ENCODE data around the gene CTAG2. TPM values are rescaled to one million over a fixed set of nuclear protein-coding genes. Genes with fewer than 3 reads are reported as not detected.
"Not testable (repeated sequence)": the region's sequence is repeated elsewhere in the genome, so short reads cannot be mapped to it uniquely, and the experiment has no call there.

The CTAG2 gene
- total RNA-seq, 2 donors from 2014 or later, result not detected

DNA sequence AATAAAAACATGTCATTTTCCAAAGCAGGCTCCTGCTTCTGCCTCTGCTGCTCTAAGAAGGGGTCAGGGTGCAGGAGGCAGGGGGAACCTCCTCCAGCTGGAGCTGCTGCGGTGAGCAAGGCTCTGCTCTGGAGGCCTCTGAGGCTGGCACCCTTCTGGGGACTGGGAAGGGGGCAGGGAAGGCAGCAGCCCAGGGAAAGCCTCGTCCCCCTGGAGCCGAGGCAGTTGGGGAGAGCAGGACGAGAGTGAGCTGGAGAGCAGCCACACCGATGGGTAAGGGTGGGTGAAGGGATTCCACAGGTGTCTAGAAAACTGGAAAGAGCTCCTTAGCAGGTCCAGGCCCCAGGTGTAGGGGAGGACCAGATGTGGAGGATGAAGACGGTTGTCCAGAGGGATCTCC is 2.0 kb upstream of the CTAG2 start:
- Mint-ChIP-seq H3K27me3 (no peaks in the 10 kb centered on the region), H3K9me3 (no peaks in the 10 kb centered on the region), H3K27ac (no peak overlapping the region), H3K4me3 (no peak overlapping the region), H3K4me1 (no peaks in the 10 kb centered on the region), H3K36me3 (ENCODE audit: low read depth) (no peaks in the 10 kb centered on the region)
- ATAC-seq (replicated peaks), result no peak

- Mint-ChIP-seq H3K27me3 (no peaks in the 10 kb centered on the region), H3K27ac (no peak overlapping the region), H3K9me3 (no peaks in the 10 kb centered on the region), H3K36me3 (ENCODE audit: low read depth) (no peaks in the 10 kb centered on the region), H3K4me1 (no peaks in the 10 kb centered on the region), H3K4me3 (no peak overlapping the region)
- no peak for ATAC-seq (replicated peaks)
Measured at GRCh38 chrX:154654925-154655324, 1.5 kb upstream of the CTAG2 start.

GRCh38 chrX:154654372-154654771 is 993 bp upstream of the CTAG2 start:
- no peak for ATAC-seq (replicated peaks)
- no peaks in the 10 kb centered on the region for H3K9me3 Mint-ChIP-seq
- no peaks in the 10 kb centered on the region for H3K27me3 Mint-ChIP-seq
- H3K27ac Mint-ChIP-seq, result no peak overlapping the region
- no peak overlapping the region for H3K4me3 Mint-ChIP-seq
- H3K4me1 Mint-ChIP-seq, result no peaks in the 10 kb centered on the region
- no peaks in the 10 kb centered on the region for H3K36me3 Mint-ChIP-seq (ENCODE audit: low read depth)

DNA sequence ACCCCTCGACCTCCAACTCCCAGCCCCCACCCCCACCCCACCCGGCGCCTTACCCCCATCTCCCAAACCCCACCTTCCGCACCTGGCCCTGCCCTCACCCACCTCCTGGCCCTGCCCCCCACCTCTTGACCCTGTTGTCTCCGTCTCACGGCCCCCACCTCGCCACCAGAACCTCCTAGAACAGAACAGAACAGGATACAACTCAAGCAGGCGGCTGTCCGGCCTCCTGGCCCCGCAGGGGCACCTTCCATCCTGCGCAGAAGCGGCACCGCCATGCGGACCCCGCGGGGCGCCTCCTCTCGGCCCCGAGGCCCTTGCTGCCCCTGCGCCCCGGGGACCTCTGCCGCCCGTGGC is 354 bp downstream of the CTAG2 start:
- no peak overlapping the region for H3K27ac Mint-ChIP-seq

GRCh38 chrX:154652311-154653047 is 900 bp downstream of the CTAG2 start:
- ATAC-seq (replicated peaks), result no peak
- H3K4me1 Mint-ChIP-seq, result no peaks in the 10 kb centered on the region
- no peaks in the 10 kb centered on the region for H3K9me3 Mint-ChIP-seq
- H3K27ac Mint-ChIP-seq, result no peak overlapping the region
- no peaks in the 10 kb centered on the region for H3K36me3 Mint-ChIP-seq (ENCODE audit: low read depth)
- no peak overlapping the region for H3K4me3 Mint-ChIP-seq
- no peaks in the 10 kb centered on the region for H3K27me3 Mint-ChIP-seq

More for the DNA sequence above, 354 bp downstream of the CTAG2 start:
- no peak overlapping the region for H3K4me3 Mint-ChIP-seq
- H3K27me3 Mint-ChIP-seq, result no peaks in the 10 kb centered on the region
- no peaks in the 10 kb centered on the region for H3K4me1 Mint-ChIP-seq
- no peaks in the 10 kb centered on the region for H3K36me3 Mint-ChIP-seq (ENCODE audit: low read depth)
- H3K9me3 Mint-ChIP-seq, result no peaks in the 10 kb centered on the region
- ATAC-seq (replicated peaks), result no peak

DNA sequence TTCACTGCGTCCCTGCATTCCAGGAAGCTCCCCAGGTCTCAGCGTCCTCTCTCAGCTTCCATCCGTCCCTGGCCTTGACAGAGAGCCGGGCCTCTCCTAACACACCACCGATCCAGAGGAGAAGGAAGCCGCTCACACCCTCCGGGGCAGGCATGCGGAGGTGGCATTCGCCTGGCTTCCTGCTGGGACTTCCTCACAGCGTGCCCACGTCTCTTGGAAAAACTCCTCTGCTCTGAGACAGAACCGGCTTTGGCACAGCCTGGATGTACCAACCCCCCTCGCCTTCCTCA is 3.2 kb downstream of the CTAG2 start:
- no peak overlapping the region for H3K4me3 Mint-ChIP-seq
- no peak overlapping the region for H3K27ac Mint-ChIP-seq
- H3K36me3 Mint-ChIP-seq (ENCODE audit: low read depth), result no peaks in the 10 kb centered on the region
- ATAC-seq (replicated peaks), result no peak
- H3K27me3 Mint-ChIP-seq, result no peaks in the 10 kb centered on the region
- no peaks in the 10 kb centered on the region for H3K9me3 Mint-ChIP-seq
- H3K4me1 Mint-ChIP-seq, result no peaks in the 10 kb centered on the region

DNA sequence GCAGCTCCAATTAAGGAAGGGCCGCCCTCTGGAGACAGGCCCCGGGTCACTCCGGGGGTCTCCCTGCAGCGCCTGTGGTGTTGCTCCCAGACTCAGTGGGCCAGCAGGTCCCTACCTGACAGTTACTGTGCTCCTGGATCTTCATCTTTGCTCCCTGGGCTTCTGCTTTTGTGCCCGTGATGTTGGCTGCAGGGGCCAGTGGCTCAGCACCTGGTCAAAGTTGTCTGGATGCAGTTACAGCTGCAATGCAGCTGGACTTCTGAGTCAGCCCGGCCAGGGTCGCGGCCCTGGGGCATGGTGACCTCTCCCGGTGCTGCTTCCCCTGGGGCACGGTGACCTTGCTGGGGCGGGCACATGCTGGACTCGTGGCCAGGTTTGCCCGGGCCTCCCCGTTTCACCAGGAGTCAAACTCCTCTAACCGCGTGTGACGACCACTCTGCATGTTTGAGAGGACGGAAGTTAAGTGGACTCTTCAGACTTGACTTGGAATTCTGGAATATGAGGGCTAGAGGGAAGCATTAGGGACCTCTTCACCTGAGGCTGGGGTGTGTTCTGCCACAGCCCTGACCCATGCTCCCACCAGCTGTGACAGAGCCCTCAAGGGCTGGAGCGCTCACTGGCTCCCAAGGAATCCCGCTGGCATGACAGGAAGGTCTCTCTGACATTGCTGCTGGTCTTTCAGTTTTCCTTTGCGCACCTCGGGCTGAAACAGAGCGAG is 3.7 kb downstream of the CTAG2 start:
- H3K9me3 Mint-ChIP-seq, result no peaks in the 10 kb centered on the region
- no peak overlapping the region for H3K27ac Mint-ChIP-seq
- no peak overlapping the region for H3K4me3 Mint-ChIP-seq
- no peaks in the 10 kb centered on the region for H3K27me3 Mint-ChIP-seq
- H3K36me3 Mint-ChIP-seq (ENCODE audit: low read depth), result no peaks in the 10 kb centered on the region
- ATAC-seq (replicated peaks), result no peak
- H3K4me1 Mint-ChIP-seq, result no peaks in the 10 kb centered on the region

DNA sequence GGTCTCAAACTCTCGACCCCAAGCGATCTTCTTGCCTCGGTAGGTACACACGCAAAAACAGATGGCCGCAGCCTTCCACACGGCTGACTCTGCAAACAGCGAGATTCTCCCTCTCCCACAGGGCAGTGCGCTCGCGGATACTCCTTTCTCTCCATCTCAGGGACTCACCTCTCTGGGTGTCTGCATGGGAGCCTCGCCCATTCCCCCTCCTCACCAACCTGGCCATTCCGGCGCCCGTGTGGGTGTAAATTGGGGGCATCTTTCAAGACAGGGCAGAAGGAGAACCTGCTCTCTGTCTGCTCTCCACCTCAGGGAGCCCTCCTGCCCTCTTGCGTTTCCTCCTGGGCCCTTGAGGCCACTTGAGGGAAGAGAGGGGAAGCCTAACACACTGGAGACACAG is 4.4 kb downstream of the CTAG2 start:
- H3K4me3 Mint-ChIP-seq, result no peak overlapping the region
- no peak for ATAC-seq (replicated peaks)
- H3K36me3 Mint-ChIP-seq (ENCODE audit: low read depth), result no peaks in the 10 kb centered on the region
- no peaks in the 10 kb centered on the region for H3K27me3 Mint-ChIP-seq
- no peaks in the 10 kb centered on the region for H3K9me3 Mint-ChIP-seq
- no peaks in the 10 kb centered on the region for H3K4me1 Mint-ChIP-seq
- H3K27ac Mint-ChIP-seq, result no peak overlapping the region

DNA sequence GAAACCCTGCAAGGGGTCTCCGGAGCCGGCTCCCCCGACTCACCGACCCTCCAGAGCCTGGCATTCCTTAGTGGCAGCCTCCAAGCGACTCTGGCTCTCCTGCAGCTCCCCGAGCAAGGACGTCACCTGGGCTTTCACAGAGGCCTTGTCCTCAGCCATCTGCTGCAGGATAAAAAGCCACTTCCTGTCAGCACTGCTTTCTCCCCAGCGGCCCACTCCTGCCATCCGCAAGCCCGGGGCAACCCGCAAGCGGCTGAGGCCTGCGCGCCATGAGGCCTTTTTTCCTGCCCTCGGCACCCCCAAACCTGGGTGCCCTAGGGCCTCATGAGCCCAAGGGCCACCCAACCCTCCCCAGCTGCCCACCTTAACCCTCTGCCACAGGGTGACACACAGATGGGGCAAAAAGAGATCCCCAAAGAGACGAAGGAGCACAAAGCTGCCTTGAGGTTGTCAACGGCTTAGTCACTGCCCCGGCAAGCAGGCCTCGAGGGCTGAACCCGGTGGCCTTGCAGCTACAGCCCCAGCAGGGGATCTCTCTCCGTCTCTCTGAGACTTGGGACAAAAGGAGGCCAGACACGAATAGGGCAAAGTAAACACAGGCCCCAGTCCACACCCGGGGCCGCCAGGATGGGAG is 7.5 kb downstream of the CTAG2 start:
- not testable (repeated sequence) for H3K9me3 Mint-ChIP-seq; H3K4me3 Mint-ChIP-seq; H3K27me3 Mint-ChIP-seq; H3K27ac Mint-ChIP-seq; H3K4me1 Mint-ChIP-seq; H3K36me3 Mint-ChIP-seq (ENCODE audit: low read depth)
- peak; percentile 88 for ATAC-seq (replicated peaks)

DNA sequence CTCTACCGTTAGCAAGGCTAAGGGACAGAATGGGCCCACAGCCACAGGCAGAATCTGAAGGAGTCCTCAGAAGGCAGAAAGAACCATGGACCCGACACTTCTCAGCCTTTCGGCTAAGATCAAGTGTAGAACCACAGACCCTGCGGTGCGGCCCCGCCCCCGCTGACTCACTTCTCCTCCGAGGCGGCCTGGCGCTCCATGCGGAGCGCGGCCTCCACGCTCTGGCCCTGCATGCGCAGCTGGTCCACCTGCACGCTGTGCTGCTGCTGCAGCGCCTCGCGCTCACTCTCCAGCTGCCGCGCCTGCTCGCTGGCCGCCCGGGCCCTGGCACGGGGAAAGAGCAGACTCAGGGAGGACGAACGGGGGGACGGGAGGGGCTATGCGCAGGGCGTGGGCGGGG is 9.7 kb downstream of the CTAG2 start:
- H3K27ac Mint-ChIP-seq; H3K4me1 Mint-ChIP-seq; H3K4me3 Mint-ChIP-seq; ATAC-seq (replicated peaks); H3K27me3 Mint-ChIP-seq; H3K36me3 Mint-ChIP-seq (ENCODE audit: low read depth); H3K9me3 Mint-ChIP-seq: not testable (repeated sequence)

GRCh38 chrX:154641740-154642139 is 11.6 kb downstream of the CTAG2 start:
- not testable (repeated sequence) for H3K27me3 Mint-ChIP-seq; H3K27ac Mint-ChIP-seq; H3K9me3 Mint-ChIP-seq; H3K36me3 Mint-ChIP-seq (ENCODE audit: low read depth); H3K4me3 Mint-ChIP-seq; H3K4me1 Mint-ChIP-seq; ATAC-seq (replicated peaks)

DNA sequence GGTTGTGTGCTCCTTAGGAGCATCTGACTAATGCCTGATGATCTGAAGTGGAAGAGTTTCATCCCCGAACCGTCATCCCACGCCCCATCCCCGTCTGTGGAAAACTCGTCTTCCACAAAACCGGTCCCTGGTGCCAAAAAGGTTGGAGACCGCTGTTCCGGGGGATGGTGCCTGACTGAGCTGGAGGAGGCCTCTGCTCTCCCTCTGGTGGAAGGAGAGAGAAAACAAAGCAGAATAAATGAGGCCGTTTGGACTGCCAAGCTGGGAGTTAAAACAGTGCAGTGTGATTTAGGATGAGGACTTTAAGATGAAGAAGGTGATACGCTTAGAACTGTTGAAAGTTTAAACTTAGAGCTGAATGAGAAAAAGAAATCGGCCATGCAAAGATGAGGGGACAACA is 19.7 kb downstream of the CTAG2 start:
- ATAC-seq (replicated peaks); H3K27ac Mint-ChIP-seq; H3K4me1 Mint-ChIP-seq; H3K36me3 Mint-ChIP-seq (ENCODE audit: low read depth); H3K4me3 Mint-ChIP-seq; H3K9me3 Mint-ChIP-seq; H3K27me3 Mint-ChIP-seq: not testable (repeated sequence)

GRCh38 chrX:154630949-154631348 is 22.4 kb downstream of the CTAG2 start:
- not testable (repeated sequence) for H3K27ac Mint-ChIP-seq; ATAC-seq (replicated peaks); H3K4me3 Mint-ChIP-seq; H3K4me1 Mint-ChIP-seq; H3K36me3 Mint-ChIP-seq (ENCODE audit: low read depth); H3K9me3 Mint-ChIP-seq; H3K27me3 Mint-ChIP-seq

GRCh38 chrX:154628960-154629359 is 24.4 kb downstream of the CTAG2 start:
- ATAC-seq (replicated peaks), result peak; percentile 54
- H3K9me3 Mint-ChIP-seq; H3K36me3 Mint-ChIP-seq (ENCODE audit: low read depth); H3K4me3 Mint-ChIP-seq; H3K4me1 Mint-ChIP-seq; H3K27ac Mint-ChIP-seq; H3K27me3 Mint-ChIP-seq: not testable (repeated sequence)

DNA sequence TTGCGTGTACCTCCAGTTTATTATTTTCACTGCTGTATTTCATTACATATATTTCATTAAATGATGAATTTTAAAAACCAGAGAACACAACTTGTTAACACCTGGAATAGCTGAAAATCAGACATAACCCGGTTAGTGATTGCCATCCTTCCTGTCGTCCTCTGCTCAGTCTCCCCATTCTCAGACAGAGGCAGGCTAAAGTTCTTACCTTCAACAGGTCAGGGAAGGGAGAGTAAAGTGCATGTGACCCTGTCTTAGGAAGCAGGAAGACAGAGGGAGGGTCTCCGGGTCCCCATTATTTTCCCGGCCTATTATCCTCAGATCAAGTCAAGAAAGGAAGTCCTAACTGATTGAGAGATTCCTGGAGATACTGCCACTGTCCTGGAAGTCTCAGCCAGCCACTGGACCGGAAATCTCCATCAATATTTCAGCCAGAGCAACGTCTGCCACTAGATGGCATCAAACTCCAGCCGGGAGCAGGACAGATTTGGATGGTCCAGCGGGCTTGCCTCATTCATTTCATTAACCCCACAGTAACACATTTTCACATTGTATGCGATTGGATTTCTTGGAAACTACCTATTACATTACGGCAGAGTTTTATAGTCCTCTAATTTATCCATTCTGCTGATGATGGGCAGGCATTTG is 32.5 kb downstream of the CTAG2 start:
- not testable (repeated sequence) for H3K36me3 Mint-ChIP-seq (ENCODE audit: low read depth); H3K9me3 Mint-ChIP-seq; H3K27me3 Mint-ChIP-seq; H3K4me3 Mint-ChIP-seq; H3K4me1 Mint-ChIP-seq; H3K27ac Mint-ChIP-seq
- ATAC-seq (replicated peaks), result peak; percentile 54

Measured in activated T-helper 17 cell treated with anti-CD3 and anti-CD28 coated beads, Interleukin-2, amount 50 U/mL, for 72 hours (primary cell).